HG03066 (cell line): Measurements from ENCODE around the gene SNX20.

Source experiments
- ATAC-seq: cut with Tn5 transposase; IDR thresholded peaks from one replicate; pipeline ENCODE4 v1.9.1; 2021; ENCODE audit warnings: low read depth; ENCODE audit not compliant: unreplicated experiment

SNX20 gene

DNA sequence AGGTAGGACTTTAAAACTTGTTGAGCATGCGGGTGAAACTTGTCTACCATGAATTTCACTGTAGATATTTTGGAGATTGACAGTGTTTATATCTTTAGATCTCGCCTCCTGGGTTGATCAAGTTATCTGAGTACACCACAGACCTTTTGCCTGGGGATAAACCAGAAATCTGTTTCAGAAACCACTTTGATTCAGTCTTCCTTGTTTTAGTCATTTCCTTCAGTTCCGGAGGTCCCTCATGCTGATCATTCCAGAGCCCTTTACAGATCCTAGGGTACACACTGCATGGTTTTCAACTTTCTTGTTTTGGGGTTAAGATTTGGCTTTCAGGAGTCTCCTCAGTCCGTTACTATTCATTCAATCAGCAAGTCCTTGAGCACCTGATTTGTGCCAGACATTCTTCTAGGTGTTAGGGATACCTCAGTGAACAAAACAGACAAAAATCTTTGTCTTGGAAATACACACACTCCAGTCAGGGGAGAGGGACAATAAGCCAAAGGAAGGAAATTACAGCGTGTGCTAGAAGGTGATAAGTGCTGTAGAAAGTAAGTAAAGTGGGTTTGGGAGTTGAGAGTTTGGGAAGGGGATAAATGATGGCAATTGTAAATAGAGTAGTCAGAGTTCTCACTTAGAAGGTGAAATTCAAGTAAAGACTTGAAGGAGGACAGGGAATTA lies 24.5 kb upstream of the SNX20 start:
- ATAC-seq = no peak

- no peak for ATAC-seq
These were observed 23.1 kb upstream of the SNX20 start for GRCh38 chr16:50704245-50704644.

GRCh38 chr16:50702725-50703124 lies 21.6 kb upstream of the SNX20 start:
- ATAC-seq = no peak

DNA sequence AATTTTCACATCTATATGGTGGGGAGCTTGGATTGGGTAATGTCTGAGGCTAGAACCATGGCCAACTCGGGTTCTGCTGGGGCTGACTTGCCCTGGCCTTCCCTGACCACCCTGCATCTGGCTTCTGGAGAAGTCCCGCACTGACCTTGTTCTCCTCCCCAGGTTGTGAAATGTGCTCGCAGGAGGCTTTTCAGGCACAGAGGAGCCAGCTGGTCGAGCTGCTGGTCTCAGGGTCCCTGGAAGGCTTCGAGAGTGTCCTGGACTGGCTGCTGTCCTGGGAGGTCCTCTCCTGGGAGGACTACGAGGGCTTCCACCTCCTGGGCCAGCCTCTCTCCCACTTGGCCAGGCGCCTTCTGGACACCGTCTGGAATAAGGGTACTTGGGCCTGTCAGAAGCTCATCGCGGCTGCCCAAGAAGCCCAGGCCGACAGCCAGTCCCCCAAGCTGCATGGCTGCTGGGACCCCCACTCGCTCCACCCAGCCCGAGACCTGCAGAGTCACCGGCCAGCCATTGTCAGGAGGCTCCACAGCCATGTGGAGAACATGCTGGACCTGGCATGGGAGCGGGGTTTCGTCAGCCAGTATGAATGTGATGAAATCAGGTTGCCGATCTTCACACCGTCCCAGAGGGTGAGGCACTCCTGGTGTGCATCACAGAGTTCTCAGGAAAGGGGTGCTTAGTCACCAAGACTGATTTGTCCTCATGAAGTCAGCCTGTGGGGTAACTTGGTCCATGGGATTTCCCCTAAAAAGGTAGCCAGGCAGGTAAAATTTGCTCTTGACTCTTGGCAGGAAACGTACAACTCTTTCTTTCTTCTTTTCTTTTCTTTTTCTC lies 18.4 kb upstream of the SNX20 start:
- ATAC-seq = no peak

DNA sequence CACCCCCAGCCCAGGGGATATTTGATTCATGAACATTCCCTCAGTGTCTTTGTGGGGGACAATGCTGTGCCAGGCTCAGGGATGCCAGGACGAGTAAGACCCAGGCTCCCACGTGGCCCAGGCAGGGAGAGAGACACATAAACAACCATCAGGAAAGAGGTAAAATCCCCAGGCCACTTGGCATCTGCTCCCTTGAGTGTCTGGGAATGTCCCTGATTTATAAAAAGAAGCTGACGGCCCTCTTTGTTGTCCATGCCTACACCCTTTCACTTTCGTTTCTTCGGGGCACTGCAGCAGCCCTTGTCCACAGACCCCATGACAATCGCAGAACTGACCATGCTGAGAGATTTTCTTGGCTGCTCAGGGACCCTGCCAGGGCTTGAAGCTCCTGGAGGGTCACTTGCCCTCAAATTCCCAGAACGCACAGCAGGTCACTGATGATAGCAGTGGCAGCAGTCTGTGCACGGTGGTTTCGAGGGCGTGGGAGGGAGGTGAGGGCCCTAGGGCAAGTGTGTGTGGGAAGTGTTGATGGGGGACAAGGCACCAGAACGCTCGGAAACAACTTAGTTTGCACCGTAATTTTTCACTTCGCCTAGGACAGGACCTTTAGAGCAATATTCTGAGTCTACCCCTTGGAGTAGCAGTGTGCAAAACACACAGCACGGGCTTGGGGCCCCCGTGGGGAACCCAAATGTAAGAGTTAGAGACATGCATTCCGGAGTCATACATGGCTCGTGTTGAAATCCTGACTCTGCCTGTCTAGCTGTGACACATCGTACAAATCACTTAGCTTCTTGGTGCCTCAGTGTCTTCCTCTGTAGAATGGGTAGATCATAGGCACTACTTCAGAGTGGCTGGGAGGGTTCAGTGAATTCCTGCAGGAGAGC lies 17.0 kb upstream of the SNX20 start:
- peak; percentile 36 for ATAC-seq

DNA sequence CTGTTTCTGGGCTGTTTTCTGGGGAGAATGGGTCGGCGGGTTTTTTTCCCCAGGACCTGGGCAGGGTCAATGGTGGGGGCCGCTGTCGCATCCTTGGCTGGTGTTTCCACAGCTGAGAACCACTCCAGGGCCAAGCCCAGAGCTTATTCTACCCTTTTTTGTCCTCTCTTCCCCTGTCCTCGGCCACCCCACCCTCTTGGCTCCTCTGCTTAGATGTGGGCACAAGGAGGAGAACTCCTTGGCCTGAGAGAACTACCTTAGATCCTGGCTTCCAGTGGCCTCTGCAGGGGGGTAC lies 16.3 kb upstream of the SNX20 start:
- no peak for ATAC-seq

GRCh38 chr16:50696575-50697420 lies 15.7 kb upstream of the SNX20 start:
- peak; percentile 50 for ATAC-seq

DNA sequence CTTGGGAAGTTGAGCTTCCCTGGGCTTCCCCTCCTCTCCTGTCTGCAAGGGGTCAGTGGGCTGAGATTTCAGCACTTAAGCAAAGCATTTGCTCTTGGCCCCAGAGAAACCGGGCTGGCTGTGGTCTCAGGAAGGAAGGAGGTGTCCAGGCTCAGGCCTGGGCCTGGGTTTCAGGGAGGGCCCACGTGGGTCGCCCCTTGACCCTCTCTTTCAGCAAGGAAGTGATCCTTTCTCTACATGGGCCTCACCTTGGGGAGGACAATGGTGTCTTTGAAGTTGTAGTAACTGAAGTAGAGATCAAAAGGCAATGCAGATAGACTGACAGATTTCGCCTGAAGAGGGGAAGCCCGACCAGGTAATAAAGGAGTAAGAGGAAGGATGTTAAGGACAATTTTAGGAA lies 15.0 kb upstream of the SNX20 start:
- peak; percentile 29 for ATAC-seq

- no peak for ATAC-seq
These were observed 14.2 kb upstream of the SNX20 start for GRCh38 chr16:50695017-50696000.

GRCh38 chr16:50694206-50694605 lies 13.1 kb upstream of the SNX20 start:
- ATAC-seq = no peak

DNA sequence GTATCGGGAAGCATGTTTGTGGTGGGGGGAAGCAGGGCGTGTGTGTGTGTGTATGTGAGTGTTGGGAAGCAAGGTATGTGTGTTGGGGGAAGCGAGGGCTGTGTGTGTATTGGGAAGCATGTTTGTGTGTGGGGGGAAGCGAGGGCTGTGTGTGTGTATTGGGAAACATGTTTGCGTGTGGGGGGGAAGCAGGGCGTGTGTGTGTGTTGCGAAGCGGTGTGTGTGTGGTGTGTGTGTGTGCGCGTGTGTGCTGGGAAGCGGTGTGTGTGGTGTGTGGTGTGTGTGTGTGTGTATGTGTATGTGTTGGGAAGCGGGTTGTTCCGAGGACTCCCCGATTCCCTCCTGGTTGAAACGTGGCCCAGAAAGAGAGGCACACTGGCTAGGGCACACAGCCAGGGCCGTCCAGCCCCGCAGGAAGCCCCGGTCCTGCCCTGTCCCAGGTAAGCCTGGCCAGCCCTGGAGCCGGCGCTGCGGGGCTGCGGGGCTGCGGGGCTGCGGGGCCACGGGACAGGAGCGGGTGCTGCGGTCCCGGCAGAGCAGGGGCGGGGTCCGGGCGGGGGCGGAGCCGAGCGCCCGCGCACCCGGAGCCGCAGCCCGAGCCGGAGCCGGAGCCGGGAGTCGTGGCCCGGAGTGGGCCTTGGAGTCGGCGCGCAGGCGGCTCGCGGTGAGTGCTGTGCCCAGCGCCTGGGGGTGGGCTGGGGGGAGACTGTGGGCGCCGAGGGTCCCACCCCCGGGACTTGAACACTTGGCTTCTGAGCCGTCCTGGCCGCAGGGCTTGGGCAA lies 12.1 kb upstream of the SNX20 start, which contains the start of gene NOD2:
Gene NOD2, plus strand, starts transcription at position 608 of the 783 bp plus-strand sequence. CDS start 5,890 bp downstream, outside the sequence.
- no peak for ATAC-seq

DNA sequence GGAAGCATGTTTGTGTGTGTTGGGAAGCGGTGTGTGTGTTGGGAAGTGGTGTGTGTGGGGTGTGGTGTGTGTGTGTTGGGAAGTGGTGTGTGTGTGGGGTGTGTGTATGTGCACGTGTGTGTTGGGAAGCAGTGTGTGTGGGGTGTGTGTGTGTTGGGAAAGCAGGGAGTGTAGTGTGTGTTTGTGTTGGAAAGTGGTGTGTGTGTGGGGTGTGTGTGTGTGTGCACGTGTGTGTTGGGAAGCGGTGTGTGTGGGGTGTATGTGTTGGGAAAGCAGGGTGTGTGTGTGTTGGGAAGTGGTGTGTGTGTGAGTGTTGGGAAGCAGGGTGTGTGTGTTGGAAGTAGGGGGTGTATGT lies 11.5 kb upstream of the SNX20 start:
- ATAC-seq = no peak

GRCh38 chr16:50690177-50690576 lies 9.1 kb upstream of the SNX20 start:
- no peak for ATAC-seq

DNA sequence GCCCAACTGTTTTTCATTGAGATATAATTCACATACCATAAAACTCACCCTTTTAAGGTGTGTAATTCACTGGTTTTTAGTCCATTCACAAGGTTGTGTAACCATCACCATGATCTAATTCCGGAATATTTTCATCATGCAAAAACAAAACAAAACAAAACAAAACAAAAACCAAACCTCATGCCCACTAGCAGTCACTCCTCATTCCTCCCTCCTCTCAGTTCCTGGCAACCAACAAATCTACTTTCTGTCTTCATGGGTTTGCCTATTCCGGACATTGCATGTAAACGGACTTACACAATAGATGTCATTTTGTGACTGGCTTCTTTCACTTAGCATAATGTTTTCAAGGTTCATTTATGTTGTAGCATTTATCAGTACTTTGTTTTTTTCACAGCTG lies 7.8 kb upstream of the SNX20 start:
- ATAC-seq = no peak

- ATAC-seq = no peak
These were observed 7.0 kb upstream of the SNX20 start for GRCh38 chr16:50688083-50688482.

GRCh38 chr16:50685462-50686063 lies 4.5 kb upstream of the SNX20 start:
- no peak for ATAC-seq

DNA sequence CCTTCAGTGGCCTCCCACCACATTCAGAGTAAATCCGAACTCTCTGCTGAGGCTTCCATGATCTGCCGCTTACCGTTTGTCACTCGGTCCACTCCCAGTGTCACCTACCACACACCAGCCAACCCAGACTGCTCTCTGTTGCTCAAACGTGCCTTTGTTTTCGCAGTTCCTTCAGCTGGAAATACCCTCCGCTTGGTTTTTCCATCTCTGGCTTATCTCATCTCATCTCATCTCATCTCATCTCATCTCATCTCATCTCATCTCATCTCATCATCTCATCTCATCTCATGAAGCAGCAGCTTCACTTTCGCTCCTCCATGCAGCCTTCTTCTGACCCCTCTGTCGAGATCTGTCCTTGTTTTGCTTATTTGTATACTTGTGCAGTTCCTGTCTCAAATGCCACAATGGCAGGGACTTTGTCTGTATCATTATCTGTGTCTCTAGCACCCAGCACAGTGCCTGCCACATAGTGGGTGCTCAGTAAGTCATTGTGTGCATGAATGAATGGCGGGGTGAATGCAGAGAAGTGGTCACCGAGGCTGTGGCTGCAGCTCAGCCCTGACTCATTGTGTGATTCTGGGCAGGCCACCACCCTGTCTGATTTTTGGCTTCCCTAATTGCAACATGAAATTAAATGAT lies 3.8 kb upstream of the SNX20 start:
- ATAC-seq = no peak
